HepG2 (cell line): ENCODE results near the gene WDR47. TPM values are rescaled to one million over a fixed set of nuclear protein-coding genes. Genes with fewer than 3 reads are reported as not detected.
A peak's percentile ranks its signal among the peaks of the same experiment; 100 is the strongest.
"Not testable (repeated sequence)": the region's sequence is repeated elsewhere in the genome, so short reads cannot be mapped to it uniquely, and the experiment has no call there.

Source experiments
- ATAC-seq: fragments of 200-7000 bp; cut with Tn5 transposase; 3 replicates; pipeline ENCODE4 v1.9.1; 2020; ENCODE audit warnings: mild to moderate bottlenecking, moderate library complexity
- BruUV-seq: library from RNA; stranded (reverse); fragments of 400-500 nt; replicated peaks from 2 replicates; lab custom pipeline; 2021; lab: Mats Ljungman, UMichigan
- CTCF ChIA-PET: fragments of 300-600 bp; formaldehyde crosslinking; extraction: SDS; loops from one replicate; lab custom pipeline; 2021; ENCODE audit warnings: low total read pairs, inconsistent platforms, low intra/inter-chr PET ratio; lab: Yijun Ruan, JAX
- POLR2A ChIA-PET: fragments of 350-600 bp; sonication (Branson Sonifier 250); formaldehyde crosslinking; loops from one replicate; lab custom pipeline; 2020; ENCODE audit warnings: antibody characterized with exemption, inconsistent platforms; lab: Yijun Ruan, JAX
- DNase-seq: peaks from one replicate; pipeline ENCODE4 v3.0.0-alpha.2; 2015; ENCODE audit warnings: low spot score
- FAIRE-seq: peaks from 3 replicates; lab custom pipeline; 2011; peaks lifted over from hg19 to GRCh38; lab: Jason Lieb, UNC
- H2AFZ ChIP-seq: one replicate; pipeline ENCODE4 v1.6.1; 2011; ENCODE audit warnings: low read length, inconsistent platforms
- H3K27ac ChIP-seq: fragments of 300-600 bp; 3 replicates; pipeline ENCODE4 v1.8.0; 2011; ENCODE audit warnings: mixed run types, mild to moderate bottlenecking, mixed read lengths, low read length, inconsistent platforms; ENCODE audit not compliant: insufficient read depth; ENCODE audit errors: extremely low read length
- H3K27me3 ChIP-seq, 2 experiments: fragments of 200-600 bp in 1 of 2; 2 replicates in 1 of 2; 3 replicates in 1 of 2; pipeline versions ENCODE4 v1.6.0 to v1.8.0; 2011; ENCODE audit warnings: low read length in 2 of 2, mild to moderate bottlenecking in 2 of 2, moderate library complexity in 2 of 2, inconsistent platforms in 1 of 2; ENCODE audit not compliant: insufficient read depth in 2 of 2, control insufficient read depth in 1 of 2
- H3K36me3 ChIP-seq, 2 experiments: fragments of 200-600 bp in 1 of 2; replicated peaks in 1 of 2; 2 replicates in 1 of 2; 3 replicates in 1 of 2; pipeline versions ENCODE4 v1.5.1 to v1.8.0; 2011; ENCODE audit warnings: low read length in 2 of 2, inconsistent platforms in 1 of 2; ENCODE audit not compliant: insufficient read depth in 2 of 2, control insufficient read depth in 1 of 2
- H3K4me1 ChIP-seq: 2 replicates; pipeline ENCODE4 v1.5.1; 2012; ENCODE audit warnings: low read length, inconsistent platforms; ENCODE audit not compliant: insufficient read depth
- H3K4me2 ChIP-seq: 2 replicates; pipeline ENCODE4 v1.6.0; 2011; ENCODE audit warnings: low read depth, low read length, inconsistent platforms
- H3K4me3 ChIP-seq, 3 experiments: fragments of 200-600 bp in 1 of 3; sonication (generic), shearing (Covaris generic) in 1 of 3; replicated peaks in 1 of 3; 2 replicates each; pipeline ENCODE4 v1.5.1; 2011 to 2016; ENCODE audit warnings: low read length in 3 of 3, inconsistent platforms in 2 of 3, low read depth in 2 of 3, mild to moderate bottlenecking in 2 of 3, control low read depth in 1 of 3, mixed read lengths in 1 of 3; ENCODE audit not compliant: insufficient read depth in 1 of 3
- H3K79me2 ChIP-seq: one replicate; pipeline ENCODE4 v1.6.1; 2011; ENCODE audit warnings: low read length, inconsistent platforms; ENCODE audit not compliant: insufficient read depth
- H3K9ac ChIP-seq: 2 replicates; pipeline ENCODE4 v1.6.0; 2011; ENCODE audit warnings: mild to moderate bottlenecking, low read depth, low read length, inconsistent platforms; ENCODE audit not compliant: insufficient read depth
- H3K9me3 ChIP-seq: 2 replicates; pipeline ENCODE4 v1.5.1; 2012; ENCODE audit warnings: mild to moderate bottlenecking, low read length
- H4K20me1 ChIP-seq: 2 replicates; pipeline ENCODE4 v1.6.0; 2011; ENCODE audit warnings: inconsistent platforms, mild to moderate bottlenecking, low read length, moderate library complexity; ENCODE audit not compliant: insufficient read depth
- ZC3H4 ChIP-seq: sonication (generic); formaldehyde crosslinking; IDR thresholded peaks from 2 replicates; pipeline ENCODE4 v1.4.0; 2020; ENCODE audit warnings: missing genetic modification reagents, borderline replicate concordance
- ZKSCAN8 ChIP-seq: IDR thresholded peaks from 2 replicates; pipeline ENCODE4 v1.6.1; 2016; ENCODE audit warnings: borderline replicate concordance, missing genetic modification reagents, missing compliant biosample characterization
- ZNF121 ChIP-seq: sonication (generic); formaldehyde crosslinking; IDR thresholded peaks from 2 replicates; pipeline ENCODE4 v1.5.0; 2020; ENCODE audit warnings: mild to moderate bottlenecking, missing genetic modification reagents
- ZNF30 ChIP-seq: sonication (generic); formaldehyde crosslinking; IDR thresholded peaks from 2 replicates; pipeline ENCODE4 v1.5.0; 2020; ENCODE audit warnings: mild to moderate bottlenecking, missing genetic modification reagents
- WGBS: methylation state at CpG from one replicate; pipeline ENCODE4 v1.1.6; 2017; ENCODE audit warnings: low lambda C conversion rate; 5-methylcytosine and 5-hydroxymethylcytosine counted together
- in situ Hi-C: cut with HindIII; loops from 2 replicates; pipeline ENCODE4 v1.10.0; 2017; ENCODE audit warnings: low pct_unique_long_range_greater_than_20kb; ENCODE audit not compliant: extremely low pct_ligation_motif_present
- intact Hi-C: fragments of 100-400 bp; cut with micrococcal nuclease; formaldehyde crosslinking; loops from one replicate; pipeline ENCODE4 v1.10.0; 2022; ENCODE audit not compliant: unreplicated experiment
- polyA plus RNA-seq, 8 experiments: library from polyadenylated mRNA; depleted of rRNA in 3 of 8; stranded (reverse) in 7 of 8; unstranded in 1 of 8; fragments of >200 nt; fragmentation: Illumina TruSeq in 4 of 8; extraction: Trizol in 4 of 8; gene quantifications; 2 replicates each; pipeline versions ENCODE4 v1.2.1 to v1.2.3, GENCODE V29; 2011 to 2016; ENCODE audit warnings: low read depth in 4 of 8, missing spikeins in 1 of 8, mixed read lengths in 1 of 8; ENCODE audit not compliant: insufficient read depth in 1 of 8
- small RNA-seq, 3 experiments: library from RNA; depleted of rRNA; stranded (forward); fragments of <200 nt; gene quantifications; one replicate each; pipeline ENCODE3, GENCODE V24; 2012; ENCODE audit warnings: low read depth in 2 of 3, low replicate concordance in 1 of 3; ENCODE audit not compliant: insufficient read length in 3 of 3, insufficient read depth in 2 of 3
- total RNA-seq, 5 experiments: library from RNA; depleted of rRNA; stranded (reverse); fragments of >200 nt; fragmentation: Illumina TruSeq; extraction: Trizol; gene quantifications; 2 replicates each; pipeline ENCODE4 v1.2.3, GENCODE V29; 2016; ENCODE audit warnings: low read depth in 1 of 5

The WDR47 gene
- total and polyA plus RNA-seq, 2 of the 13 experiments (the other 11 are each of a cell fraction or from before 2014, with no cell fraction given), result 4.3 to 5.9 TPM

DNA sequence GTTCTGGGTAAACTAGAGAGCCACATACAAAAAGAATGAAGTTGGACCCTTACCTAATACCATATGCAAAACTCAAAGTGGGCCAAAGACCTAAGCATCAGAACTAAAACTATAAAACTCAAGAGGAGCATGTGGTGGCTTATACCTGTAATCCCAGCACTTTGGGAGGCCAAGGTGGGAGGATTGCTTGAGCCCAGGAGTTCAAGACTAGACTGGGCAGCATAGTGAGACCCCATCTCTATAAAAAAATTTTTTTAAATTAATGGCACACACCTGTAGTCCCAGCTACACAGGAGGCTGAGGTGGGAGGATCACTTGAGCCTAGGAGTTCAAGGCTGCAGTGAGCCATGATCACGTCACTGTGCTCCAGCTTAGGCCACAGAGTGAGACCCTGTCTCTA, 114.3 kb downstream of the WDR47 start:
- H3K4me3 ChIP-seq, FAIRE-seq, H2AFZ ChIP-seq, DNase-seq, H3K9me3 ChIP-seq, H3K27ac ChIP-seq, ATAC-seq, CTCF ChIA-PET, H3K4me1 ChIP-seq, H3K27me3 ChIP-seq, H3K4me2 ChIP-seq, H3K9ac ChIP-seq, H3K79me2 ChIP-seq, in situ Hi-C loops, intact Hi-C loops, H4K20me1 ChIP-seq, BruUV-seq, POLR2A ChIA-PET: not testable (repeated sequence)
- 95% methylated on average over 1 of the region's 1 CpG for WGBS
- 0 out of 2 replicates have a peak, but pooled peaks have one; percentile 52 for TF ChIP-seq ZNF121 (CRISPR knock-in tag)
- H3K36me3 ChIP-seq, result peaks cover 9 to 69% of the 10 kb centered on the region in 2 experiments

DNA sequence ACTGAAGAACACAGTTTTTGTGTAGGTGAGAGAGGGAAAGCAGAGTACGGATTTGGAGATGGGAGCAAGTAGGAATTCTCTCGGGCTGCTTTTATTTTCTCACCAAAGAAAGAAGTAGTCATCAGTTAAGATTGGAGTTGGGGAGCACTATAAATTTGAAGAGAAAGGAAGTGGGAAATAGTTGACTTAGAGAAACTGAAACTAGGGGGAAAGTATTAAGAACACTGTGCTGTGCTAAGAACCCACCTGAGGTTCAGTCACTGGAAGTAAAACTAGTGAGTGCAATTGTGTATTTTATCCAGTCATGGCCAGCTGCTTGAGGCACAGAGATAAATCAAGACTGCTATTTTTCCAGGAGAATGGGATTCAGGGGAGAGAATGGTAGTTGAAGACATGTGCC, 116.0 kb downstream of the WDR47 start:
- no peaks in the 10 kb centered on the region for H3K27me3 ChIP-seq
- no peaks in the 10 kb centered on the region for H3K9me3 ChIP-seq
- ATAC-seq, result no peak
- no peaks in the 10 kb centered on the region for H3K4me1 ChIP-seq
- H3K36me3 ChIP-seq, result peaks cover 5 to 58% of the 10 kb centered on the region in 2 experiments
- ChIA-PET POLR2A (no interaction called here), CTCF (no interaction called here)
- in situ Hi-C loops (no loop called here), intact Hi-C loops (no loop called here)
- no TSS peak for BruUV-seq
- no peak for DNase-seq
- no peak for FAIRE-seq
- WGBS, result 100% methylated on average over 2 of the region's 2 CpGs
- H3K4me2 ChIP-seq, result no peak overlapping the region
- H2AFZ ChIP-seq, result no peak overlapping the region
- no peak overlapping the region for H3K4me3 ChIP-seq
- no peak overlapping the region for H3K27ac ChIP-seq
- TF ChIP-seq ZKSCAN8 (CRISPR knock-in tag) (no peak), ZNF30 (CRISPR knock-in tag) (no peak), ZC3H4 (CRISPR knock-in tag) (no peak)
- no peak overlapping the region for H3K9ac ChIP-seq
- no peaks in the 10 kb centered on the region for H3K79me2 ChIP-seq
- H4K20me1 ChIP-seq, result no peaks in the 10 kb centered on the region; the same call in 1 of the 2 replicates

Small RNA genes within 50 kb of the gene (small RNA-seq; reads per million reads assigned to genes)
- gene BX679664.1 (0 reads per million in 3 experiments), gene BX679664.2 (0 reads per million in 3 experiments)

Other genes starting within 250 kb of the WDR47 start
- gene AKNAD1, start 185.0 kb downstream of the WDR47 start, total RNA-seq (2016; rRNA removed; fragmentation: Illumina TruSeq; extraction: Trizol), result not detected in 2 replicates
- gene AKNAD1, start 185.0 kb downstream of the WDR47 start, polyA plus RNA-seq (2011; rRNA removed), result not detected in 2 replicates
- gene GPSM2, start 165.1 kb downstream of the WDR47 start, total RNA-seq (2016; rRNA removed; fragmentation: Illumina TruSeq; extraction: Trizol), result 24.8 and 26.4 TPM in 2 replicates
- 6.0 and 7.7 TPM in 2 replicates for gene GPSM2, start 165.1 kb downstream of the WDR47 start, polyA plus RNA-seq (2011; rRNA removed)
- 14.1 and 25.8 TPM in 2 replicates for gene CLCC1, start 78.6 kb downstream of the WDR47 start, total RNA-seq (2016; rRNA removed; fragmentation: Illumina TruSeq; extraction: Trizol)
- gene CLCC1, start 78.6 kb downstream of the WDR47 start, polyA plus RNA-seq (2011; rRNA removed), result 16.0 and 16.2 TPM in 2 replicates
- 36.3 and 62.1 TPM in 2 replicates for gene TAF13, start 33.9 kb upstream of the WDR47 start, total RNA-seq (2016; rRNA removed; fragmentation: Illumina TruSeq; extraction: Trizol)
- 8.6 and 11.5 TPM in 2 replicates for gene TAF13, start 33.9 kb upstream of the WDR47 start, polyA plus RNA-seq (2011; rRNA removed)
- gene TMEM167B, start 48.7 kb upstream of the WDR47 start, total RNA-seq (2016; rRNA removed; fragmentation: Illumina TruSeq; extraction: Trizol), result 22.4 and 24.4 TPM in 2 replicates
- gene TMEM167B, start 48.7 kb upstream of the WDR47 start, polyA plus RNA-seq (2011; rRNA removed), result 9.5 and 10.2 TPM in 2 replicates
- 0.14 and 0.20 TPM in 2 replicates for gene ELAPOR1, start 72.0 kb upstream of the WDR47 start, total RNA-seq (2016; rRNA removed; fragmentation: Illumina TruSeq; extraction: Trizol)
- gene ELAPOR1, start 72.0 kb upstream of the WDR47 start, polyA plus RNA-seq (2011; rRNA removed), result 0.12 and 0.13 TPM in 2 replicates
- 134 and 166 TPM in 2 replicates for gene SARS1, start 171.8 kb upstream of the WDR47 start, total RNA-seq (2016; rRNA removed; fragmentation: Illumina TruSeq; extraction: Trizol)
- gene SARS1, start 171.8 kb upstream of the WDR47 start, polyA plus RNA-seq (2011; rRNA removed), result 103 and 142 TPM in 2 replicates
- gene CELSR2, start 207.4 kb upstream of the WDR47 start, total RNA-seq (2016; rRNA removed; fragmentation: Illumina TruSeq; extraction: Trizol), result 3.1 and 4.0 TPM in 2 replicates
- 6.6 and 7.8 TPM in 2 replicates for gene CELSR2, start 207.4 kb upstream of the WDR47 start, polyA plus RNA-seq (2011; rRNA removed)
- 26.5 and 28.6 TPM in 2 replicates for gene PSRC1, start 241.0 kb upstream of the WDR47 start, total RNA-seq (2016; rRNA removed; fragmentation: Illumina TruSeq; extraction: Trizol)
- gene PSRC1, start 241.0 kb upstream of the WDR47 start, polyA plus RNA-seq (2011; rRNA removed), result 23.9 and 30.3 TPM in 2 replicates